T-helper 2 cell (primary cell): Measurements from ENCODE around the gene TIFAB.

Source experiments
- DNase-seq, 5 experiments: peaks; one replicate each; pipeline versions ENCODE4 v3.0.0 to v3.0.0-alpha.2; 2012 to 2022

The TIFAB gene

GRCh38 chr5:135481909-135482311 is 29.8 kb upstream of the TIFAB start:
- no peak for DNase-seq

DNA sequence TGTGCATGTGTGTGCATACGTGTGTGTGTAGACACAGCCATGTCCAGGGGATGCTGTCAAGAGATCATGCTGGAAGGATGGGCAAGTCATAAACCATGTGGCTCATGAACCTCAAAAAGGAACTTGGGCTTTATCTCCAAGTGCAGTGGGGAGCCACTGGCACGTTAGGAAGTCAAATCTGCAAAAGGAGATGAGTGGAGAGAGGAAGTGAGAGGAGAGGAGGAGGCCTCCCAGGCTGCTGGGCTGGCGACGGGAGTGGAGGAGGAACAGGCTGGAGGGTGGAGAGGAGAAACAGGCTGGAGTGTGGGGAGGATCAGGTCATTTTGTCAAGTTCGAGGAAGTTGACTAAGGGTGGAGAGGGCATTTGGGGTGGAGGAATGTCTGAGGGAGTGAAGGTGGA is 29.2 kb upstream of the TIFAB start:
- DNase-seq = no peak

- no peak for DNase-seq
Observed at GRCh38 chr5:135480511-135480910, 28.4 kb upstream of the TIFAB start.

DNA sequence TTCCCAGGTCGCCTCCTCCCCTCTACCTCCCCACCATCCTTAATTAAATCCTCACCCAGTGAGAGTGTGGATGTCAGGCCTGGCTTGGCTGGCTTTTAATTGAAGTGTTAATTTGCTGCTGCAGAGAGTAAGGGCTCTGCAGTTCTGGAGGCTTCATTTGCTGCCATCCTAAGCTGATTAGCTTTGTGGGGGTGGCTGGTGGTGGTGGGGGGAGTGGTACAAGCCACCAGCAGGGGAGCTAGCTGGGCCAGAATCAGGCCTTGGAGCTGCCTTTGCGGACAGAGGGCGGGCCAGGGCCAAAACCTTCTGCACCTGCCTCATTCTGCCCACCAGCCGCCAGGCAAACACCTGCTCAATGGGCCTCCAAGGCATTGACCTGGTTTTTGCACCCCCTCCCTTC is 26.8 kb upstream of the TIFAB start:
- DNase-seq = no peak

DNA sequence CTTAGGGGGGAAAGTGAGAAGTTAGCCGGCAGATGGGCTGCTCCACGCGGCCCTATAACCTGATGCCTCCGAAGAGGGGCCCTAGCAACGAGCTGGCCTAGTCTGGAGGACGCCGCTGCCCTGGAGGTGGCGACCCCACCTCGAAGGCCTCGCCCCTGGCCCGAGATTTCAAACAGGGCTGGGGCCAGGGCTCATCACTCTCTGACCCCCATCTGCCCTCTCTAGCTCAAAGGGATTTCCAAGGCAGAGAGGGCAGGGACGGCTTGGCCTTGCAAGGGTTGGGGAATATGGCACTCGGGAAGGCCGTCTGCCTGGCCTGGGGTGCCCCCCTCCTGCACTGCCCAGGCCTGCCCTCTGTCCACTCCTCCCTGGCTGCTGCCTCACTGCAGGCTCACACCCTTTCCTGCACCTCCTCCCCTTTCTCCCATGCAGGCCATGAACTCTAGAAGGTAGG is 25.5 kb upstream of the TIFAB start:
- no peak for DNase-seq

DNA sequence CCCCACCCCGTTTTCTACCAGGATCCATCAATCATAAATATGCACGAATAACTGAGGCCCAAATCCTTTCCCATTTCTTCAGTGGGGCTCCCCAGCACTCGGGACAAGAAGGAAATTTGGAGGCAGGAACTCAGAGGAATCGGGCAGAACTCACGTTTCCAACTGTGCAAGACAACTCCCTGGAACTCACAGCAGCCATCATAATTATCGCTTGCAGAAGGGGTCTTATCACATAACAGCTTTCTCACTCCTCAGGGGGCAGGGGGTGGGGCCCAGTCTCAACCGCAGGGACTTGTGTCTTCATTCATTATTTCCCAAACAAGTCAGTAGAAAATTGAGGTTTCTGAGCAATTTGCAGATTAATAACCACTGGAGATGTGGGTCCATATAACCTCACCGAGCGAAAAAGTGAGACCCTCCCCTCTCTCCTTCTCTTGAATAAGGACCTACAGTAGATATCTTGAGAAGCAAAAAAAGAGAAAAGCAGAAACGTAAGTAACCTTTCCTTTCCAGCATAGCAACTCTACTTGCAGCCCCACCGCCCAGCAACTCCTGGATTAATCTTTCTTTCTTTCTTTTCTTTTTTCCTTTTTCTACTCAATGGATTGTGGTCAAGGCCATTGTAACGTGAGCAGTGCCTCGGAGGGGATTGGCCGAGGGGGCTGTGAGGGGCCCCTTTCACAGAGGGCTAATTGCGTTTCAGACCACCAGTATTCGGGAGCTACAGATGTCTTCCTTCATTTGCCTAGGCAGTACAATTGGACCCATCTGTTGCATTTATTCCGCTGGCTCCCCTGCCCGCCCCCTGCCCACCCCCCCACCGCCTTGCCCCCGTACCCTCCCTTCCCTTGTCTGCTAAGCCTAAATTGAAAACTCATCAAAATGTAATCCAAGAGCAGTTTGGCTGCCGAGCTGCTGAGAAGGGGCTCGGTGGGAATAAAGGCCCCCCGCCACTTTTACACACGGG is 24.7 kb upstream of the TIFAB start:
- no peak for DNase-seq

- DNase-seq = no peak
Observed at GRCh38 chr5:135473956-135474670, 22.0 kb upstream of the TIFAB start.

DNA sequence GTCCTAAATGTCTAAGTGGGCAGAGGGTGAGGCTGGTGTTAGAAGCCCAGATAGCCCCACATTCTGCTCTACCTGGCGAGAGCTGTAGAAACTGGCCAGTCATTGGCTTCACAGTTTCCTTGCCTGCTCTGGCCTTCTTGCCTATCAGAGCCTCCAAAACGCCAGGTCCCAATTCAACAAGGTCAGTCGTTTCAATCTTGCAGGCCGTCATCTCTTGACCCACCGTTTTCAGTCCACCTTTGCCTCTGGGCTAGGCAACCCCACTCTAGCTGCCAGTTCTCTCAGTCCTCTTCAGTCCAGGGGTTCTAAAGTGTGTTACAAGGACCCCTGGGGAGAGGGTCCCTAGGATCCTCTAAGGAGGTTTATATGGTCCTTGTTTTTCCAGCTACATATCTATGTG is 20.0 kb upstream of the TIFAB start:
- no peak for DNase-seq

- DNase-seq = no peak
Observed at GRCh38 chr5:135471726-135472125, 19.6 kb upstream of the TIFAB start.

DNA sequence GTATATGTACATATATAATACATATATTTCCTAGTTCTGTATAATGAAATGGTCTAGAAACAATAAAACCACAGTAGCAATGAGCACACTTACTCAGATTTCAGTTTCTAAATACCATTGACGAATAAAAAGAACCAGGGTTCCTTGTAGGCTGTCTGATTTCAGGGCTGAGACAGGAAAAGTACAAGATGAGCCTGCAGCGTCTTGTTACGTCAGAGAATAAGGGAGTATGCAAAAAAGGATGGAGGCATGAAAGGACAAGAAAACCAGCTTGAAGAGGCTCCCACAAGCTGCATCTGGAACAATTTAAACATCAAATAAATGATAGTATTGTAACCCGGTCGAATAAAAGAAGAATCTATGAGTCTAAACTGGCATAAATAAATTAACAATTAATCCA is 17.8 kb upstream of the TIFAB start:
- no peak for DNase-seq

GRCh38 chr5:135468541-135468940 is 16.4 kb upstream of the TIFAB start:
- DNase-seq = no peak

GRCh38 chr5:135467871-135468485 is 15.8 kb upstream of the TIFAB start:
- DNase-seq = no peak

DNA sequence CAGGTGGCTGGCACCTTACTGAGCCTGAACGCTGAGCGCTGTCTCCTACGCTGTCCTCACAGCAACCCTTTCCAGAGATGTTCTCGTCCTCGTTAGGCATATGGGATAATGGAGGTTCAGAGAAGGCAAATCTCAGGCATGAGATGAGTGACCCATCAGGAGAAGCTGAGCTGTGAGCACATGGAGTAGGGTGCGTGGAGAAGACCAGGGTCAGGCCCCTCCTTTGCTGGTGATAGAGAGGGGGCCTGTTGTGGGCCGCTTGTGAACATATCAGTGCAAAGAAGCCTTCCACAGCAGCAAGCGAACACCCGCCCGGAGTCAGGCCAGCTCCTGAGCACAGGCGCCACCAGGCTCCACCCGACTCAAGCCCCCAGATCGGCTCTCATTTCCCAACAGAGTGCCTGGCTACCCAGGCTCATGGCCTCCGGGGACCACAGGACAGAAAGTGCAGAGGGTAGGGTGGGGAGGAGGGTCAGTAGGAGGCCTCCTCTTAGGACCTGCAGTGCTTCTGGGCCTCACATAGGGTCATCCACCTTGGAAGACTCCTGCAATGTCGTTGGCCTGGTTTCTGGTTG is 15.0 kb upstream of the TIFAB start:
- no peak for DNase-seq

GRCh38 chr5:135466178-135467050 is 14.3 kb upstream of the TIFAB start:
- DNase-seq = peak in 3 of 5 experiments; percentile 42 to 64 (median 50)

- no peak for DNase-seq
Observed at GRCh38 chr5:135465391-135466122, 13.4 kb upstream of the TIFAB start.

DNA sequence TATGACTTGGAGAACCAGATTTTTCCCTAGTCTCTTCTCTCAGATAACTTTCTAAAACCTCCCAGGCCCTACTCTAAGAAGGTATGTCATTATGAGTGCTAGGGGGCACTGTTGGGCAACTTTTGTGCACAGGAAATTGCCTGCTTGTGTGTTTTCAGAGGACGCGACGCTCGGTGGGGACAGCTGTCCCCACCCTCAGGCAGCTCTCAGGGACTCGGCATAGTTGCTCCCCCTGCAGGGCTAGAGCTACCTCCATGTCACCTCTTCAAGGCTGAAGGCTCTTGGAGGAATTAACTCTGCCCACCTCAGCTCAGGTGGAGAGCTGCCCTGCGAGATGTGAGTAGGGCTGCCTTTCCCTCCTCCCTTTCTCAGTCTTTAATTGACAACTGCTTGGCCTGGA is 10.2 kb upstream of the TIFAB start:
- peak in 2 of 5 experiments; percentile 14 to 81 for DNase-seq

DNA sequence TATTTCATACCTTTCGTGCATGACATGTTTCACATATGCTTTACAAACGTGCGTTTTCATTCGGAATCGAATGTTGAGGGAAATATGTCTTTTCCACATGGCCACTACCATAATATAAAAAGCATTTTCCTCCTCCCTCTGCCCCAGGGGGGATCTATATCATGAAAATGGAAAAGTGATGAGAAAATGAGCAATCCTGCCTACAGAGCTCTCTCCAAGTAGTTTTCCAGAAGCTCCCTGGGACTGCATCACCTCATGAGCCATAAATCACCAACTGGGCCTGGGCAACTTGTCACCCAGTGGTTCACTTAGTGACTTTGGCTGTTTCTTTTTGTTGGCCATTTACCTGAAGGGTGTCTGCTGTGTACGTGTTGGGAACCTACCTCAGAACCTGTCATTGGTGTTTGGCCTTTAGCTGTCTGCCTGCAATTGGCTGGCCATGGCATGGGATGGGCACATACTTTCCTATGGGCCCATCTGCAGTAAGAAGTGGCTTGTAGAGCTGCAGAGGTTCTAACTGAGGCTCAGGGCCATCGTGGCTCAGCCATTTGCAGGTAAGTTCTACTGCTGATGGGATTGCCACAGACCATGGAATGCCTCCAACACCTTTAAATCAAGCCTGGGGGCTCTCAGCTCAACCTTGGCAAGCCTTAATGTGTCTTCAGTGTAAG is 9.5 kb upstream of the TIFAB start:
- DNase-seq = no peak

DNA sequence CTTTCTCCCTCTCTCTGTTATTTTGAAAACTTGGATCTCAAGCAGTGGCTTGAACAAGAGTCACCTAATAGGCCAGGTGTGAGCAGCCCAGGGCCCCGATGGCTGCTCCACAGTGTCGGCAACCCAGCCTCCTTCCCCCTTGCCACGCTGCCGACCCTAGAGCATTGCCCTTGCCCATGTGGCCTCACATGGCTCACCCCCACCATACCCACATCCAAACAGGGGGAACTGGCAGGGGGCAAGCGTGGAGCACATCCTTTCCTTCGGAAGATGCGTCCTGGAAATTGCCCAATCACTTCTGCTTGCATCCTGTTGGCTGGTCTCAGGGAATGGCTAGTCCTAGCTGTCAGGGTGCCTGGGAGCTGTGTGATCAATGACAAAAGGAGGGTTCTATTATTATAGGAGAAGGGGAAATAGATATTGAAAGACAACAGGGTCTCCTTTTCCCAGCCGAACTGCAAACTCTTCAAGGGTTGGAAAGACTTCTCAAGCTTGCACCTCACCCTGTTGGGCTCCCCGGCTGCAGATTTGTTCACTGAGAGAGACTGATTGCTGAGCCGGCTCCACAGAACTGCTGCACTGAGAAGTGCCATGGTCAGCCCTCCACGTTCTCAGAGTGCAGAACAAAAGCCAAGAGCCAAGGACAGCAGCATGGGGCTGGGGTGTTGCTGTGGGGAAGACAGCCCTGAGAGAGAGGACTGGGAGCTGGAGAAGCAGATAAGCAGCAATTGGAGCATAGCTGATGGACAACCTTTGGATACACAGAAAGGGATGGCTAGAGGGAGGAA is 8.3 kb upstream of the TIFAB start:
- DNase-seq = no peak

DNA sequence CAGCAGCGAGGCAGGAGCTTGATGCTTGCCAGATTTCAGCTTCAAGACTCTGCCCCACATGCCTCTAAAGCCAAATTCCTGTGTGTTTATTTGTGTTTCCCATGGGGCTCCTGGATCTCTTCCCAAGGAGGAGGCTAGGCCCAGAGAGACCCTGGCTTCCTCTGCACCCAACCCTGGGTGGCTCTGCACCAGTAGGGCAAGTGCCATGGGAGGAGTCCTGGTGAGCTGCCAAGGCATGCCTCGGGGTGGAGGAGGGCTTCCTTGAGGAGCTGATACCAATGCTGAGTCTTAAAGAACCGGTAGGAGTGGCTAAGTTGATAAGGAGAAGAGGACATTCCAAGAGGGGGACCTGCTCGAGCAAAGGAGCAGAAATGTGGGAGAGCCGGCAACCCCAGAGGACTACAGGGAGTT is 6.8 kb upstream of the TIFAB start:
- DNase-seq = no peak

DNA sequence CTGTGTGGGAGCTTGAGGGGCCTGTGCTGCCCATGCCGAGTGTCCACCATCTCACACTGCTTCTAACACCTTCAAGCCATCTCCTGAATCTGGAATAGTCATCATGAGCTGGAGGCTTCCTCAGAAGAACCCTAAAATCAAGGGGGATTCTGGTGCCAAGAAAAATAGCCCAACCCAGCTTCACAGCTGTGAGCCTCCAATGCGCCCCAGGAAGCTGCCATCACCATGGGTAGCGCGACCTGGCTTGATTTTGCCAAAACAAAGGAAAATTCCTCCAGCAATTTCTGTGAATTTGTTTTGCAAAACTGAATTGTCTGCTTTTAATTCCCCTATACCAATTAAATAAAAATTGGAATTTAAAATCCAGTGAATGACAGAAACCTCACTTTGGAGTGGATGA is 6.2 kb upstream of the TIFAB start:
- DNase-seq = no peak
